Measurements from ENCODE around the gene PRSS8.
A peak's percentile ranks its signal among the peaks of the same experiment; 100 is the strongest.
"Not testable (repeated sequence)": the region's sequence is repeated elsewhere in the genome, so short reads cannot be mapped to it uniquely, and the experiment has no call there.

The PRSS8 gene

DNA sequence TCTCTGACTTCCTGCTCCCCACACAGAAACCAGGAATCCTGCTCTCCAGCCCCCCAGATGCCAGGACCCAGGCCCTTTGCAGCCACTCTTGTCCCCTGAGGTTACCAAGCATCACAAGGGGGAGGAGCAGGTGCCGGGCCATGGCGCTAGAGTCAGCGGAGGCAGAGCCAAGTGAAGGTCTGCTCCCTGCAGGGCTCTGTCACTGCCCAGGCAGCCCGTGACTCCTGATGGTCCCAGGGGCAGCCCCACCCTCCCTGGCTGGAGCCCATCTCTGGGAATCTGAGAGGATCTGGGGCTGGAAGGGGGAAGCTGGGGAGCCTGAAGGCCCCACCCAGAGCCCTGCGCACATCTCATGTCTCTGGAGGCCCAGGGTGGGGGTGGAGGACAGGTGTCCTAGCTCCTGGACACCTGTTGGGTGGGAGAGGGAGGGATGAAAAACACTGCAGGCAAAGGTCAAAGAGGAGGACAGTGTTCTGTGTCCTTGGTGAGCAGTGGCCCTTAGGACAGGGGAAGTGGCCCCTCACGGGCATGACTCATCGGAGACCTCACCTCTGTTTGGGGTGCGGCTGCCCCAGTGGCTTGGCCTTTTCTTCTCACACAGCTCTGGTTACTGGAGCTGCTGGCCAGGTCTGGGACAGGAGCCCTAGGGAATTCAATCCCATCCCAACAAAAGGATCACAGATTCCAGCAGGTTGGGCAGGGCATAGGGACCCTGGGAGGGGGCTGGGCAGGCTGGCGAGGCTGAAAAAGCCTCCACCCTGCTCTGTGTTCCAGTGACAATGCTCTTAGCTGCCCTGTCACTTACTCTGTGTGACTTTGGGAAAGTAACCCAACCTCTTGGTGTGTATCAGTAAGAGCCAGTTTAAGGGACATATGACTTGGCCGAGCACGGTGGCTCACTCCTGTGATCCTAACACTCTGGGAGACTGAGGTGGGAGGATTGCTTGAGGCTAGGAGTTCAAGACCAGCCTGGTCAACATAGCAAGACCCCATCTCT is 14.7 kb upstream of the PRSS8 start, which contains the start of gene PRSS36:
PRSS36 (minus strand) TSS at position 173 of the 997 bp plus-strand sequence; CDS start at position 142, 31 bp downstream.
- no peak for TF ChIP-seq POLR2A (IDR thresholded peaks at IDR 0.05; ENCODE audit: low read depth, low read length)
- no peak for DNase-seq (ENCODE audit: insufficient read length, low spot score)
- no peak for FAIRE-seq

DNA sequence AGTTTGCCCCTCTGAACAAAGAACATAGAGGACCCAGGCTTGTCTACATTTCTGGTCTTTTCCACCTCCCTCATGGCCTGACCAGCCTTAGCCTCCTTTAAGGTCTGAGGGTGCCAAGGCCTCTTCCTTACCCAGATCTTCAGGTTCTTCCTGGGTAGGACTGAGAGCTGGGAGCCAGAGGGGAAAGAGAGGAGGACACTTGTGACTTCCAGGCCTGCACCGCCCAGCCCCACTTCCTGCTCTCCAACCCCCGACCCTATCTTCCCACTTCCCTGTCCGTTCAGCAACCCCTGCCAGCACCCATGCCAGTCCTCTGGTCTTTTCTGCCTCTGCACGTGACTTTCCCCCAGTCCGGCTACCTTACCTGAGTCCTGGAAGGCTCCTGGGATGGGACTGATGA is 13.8 kb upstream of the PRSS8 start:
- no peak for TF ChIP-seq POLR2A (IDR thresholded peaks at IDR 0.05; ENCODE audit: low read depth, low read length)
- FAIRE-seq (no peak), DNase-seq (ENCODE audit: insufficient read length, low spot score) (no peak)

DNA sequence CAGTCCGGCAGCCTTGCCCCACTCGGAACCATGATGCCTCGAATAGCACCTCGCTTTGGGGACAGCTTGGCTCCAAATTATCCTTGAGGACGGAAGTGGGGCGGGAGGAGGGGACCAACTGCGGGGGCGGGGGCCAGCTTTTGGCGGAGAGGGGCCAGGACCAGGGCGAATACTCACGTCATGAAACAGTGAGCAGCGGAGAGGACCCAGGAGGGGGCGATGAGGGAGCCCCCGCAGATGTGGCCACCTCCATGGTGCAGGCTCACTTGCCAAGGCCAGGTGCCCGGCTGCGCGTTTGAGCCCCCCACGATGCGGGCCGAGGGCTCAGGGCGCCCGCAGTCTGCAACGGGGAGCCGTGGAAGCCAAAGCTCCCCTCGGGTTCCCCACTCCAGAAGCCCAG is 13.4 kb upstream of the PRSS8 start:
- TF ChIP-seq POLR2A (IDR thresholded peaks at IDR 0.05; ENCODE audit: low read depth, low read length): no peak
- DNase-seq (ENCODE audit: insufficient read length, low spot score) (no peak), FAIRE-seq (no peak)

DNA sequence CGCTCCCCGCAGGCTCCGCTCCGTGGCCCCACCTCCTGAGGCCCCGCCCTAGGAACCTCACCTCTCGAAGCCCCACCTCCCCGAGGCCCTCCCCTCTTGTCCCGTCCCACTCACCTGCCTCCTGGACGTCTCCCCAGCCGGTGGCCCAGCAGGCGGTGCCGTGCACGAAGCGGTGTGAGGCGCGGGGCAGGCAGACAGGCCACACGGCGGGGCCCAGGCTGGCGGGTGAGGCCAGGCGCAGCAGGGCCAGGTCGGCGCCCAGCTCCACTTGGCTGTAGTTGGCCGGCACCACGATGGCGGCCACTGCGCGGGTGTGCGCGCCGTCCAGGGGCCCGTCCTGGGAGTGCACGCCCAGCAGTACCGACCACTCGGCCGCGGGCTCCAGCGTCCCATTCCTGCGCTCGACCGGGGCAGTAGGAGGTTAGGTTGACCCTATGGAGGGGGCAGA is 12.8 kb upstream of the PRSS8 start:
- no peak for DNase-seq (ENCODE audit: insufficient read length, low spot score)
- no peak for FAIRE-seq
- TF ChIP-seq POLR2A (IDR thresholded peaks at IDR 0.05; ENCODE audit: low read depth, low read length): no peak

DNA sequence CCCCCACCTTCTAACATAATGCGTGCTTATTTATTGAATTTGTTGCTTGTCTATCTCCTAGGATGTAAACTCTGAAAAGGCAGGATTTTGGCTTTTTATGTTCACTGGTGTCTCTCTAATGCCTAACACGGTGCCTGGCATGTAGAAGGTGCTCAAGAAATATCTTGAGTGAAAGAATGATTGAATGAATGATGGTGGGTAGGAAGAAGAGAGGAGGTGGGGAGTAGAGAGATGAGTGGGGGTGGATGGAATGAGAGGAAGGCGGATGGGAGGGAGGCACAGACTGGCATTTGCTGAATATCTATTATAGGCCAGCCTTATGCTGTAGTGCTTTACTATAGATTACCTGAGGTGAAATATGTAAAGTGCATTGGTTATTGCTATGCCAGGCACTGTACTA is 12.0 kb upstream of the PRSS8 start:
- FAIRE-seq: no peak

DNA sequence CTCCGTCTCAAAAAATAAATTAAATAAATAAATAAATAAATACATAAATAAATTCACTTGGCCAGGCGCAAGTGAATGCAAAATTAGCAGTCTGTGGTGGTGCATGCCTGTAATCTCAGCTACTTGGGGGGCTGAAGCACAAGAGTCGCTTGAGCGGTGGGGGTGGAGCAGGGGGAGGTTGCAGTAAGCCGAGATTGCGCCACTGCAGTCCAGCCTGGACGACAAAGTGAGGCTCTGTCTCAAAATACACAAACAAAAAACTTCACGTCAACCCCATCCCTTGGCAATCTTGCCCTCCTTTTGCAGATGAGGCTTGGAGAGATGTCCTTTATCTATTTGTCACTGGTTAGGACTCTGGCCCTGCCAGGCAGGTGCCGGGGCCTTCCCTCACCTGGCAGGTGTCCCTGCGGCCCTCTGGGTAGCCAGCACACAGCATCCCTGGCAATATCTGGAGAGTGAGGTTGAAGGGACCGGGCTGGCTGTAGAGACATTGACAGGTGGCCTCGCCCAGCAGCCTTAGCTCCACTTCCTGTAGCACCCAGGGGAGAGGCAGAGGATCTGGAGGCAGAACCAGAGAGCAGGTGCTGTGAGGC is 10.0 kb upstream of the PRSS8 start:
- TF ChIP-seq POLR2A (IDR thresholded peaks at IDR 0.05; ENCODE audit: low read depth, low read length): no peak
- DNase-seq (ENCODE audit: insufficient read length, low spot score) (no peak), FAIRE-seq (no peak)

More for the DNA sequence above, 12.0 kb upstream of the PRSS8 start:
- TF ChIP-seq POLR2A (IDR thresholded peaks at IDR 0.05; ENCODE audit: low read depth, low read length): no peak
- DNase-seq (ENCODE audit: insufficient read length, low spot score): no peak

DNA sequence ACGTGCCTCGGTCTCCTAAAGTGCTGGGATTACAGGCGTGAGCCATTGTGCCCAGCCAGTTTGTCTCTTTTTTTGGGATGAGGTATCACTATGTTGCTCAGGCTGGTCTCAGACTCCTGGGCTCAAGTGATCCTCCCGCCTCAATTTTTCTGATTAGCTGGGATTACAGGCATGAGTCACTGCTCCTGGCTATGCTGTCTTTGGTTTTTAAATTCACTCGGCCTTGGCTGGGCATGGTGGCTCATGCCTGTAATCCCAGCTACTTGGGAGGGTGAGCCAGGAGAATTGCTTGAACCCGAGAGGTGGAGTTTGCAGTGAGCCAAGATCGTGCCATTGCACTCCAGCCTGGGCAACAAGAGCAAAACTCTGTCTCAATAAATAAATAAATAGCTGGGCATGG is 8.9 kb upstream of the PRSS8 start:
- DNase-seq (ENCODE audit: insufficient read length, low spot score); FAIRE-seq: not testable (repeated sequence)

DNA sequence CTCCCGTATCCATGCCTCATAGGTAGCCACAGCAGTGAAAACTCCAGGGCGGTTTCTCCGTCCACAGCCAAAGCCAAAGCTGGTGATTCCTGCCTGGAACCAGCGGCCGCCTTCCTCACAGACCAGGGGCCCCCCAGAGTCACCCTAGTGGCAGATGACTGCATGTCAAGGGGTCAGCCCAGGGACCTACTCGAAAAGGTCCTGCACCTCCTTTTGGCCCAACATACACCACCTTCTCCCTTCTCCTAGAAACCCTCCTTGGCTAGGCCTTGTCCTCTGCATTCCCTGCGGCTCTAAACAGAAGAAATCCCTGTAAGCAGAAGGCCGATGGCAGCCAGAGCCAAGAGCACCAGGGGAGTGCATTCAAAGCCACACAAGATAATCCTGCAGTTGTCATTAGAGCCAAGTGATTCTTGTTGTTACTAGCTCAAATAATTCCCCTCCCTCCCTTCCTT is 8.2 kb upstream of the PRSS8 start:
- DNase-seq (ENCODE audit: insufficient read length, low spot score) (no peak), FAIRE-seq (no peak)
- no peak for TF ChIP-seq POLR2A (IDR thresholded peaks at IDR 0.05; ENCODE audit: low read depth, low read length)

DNA sequence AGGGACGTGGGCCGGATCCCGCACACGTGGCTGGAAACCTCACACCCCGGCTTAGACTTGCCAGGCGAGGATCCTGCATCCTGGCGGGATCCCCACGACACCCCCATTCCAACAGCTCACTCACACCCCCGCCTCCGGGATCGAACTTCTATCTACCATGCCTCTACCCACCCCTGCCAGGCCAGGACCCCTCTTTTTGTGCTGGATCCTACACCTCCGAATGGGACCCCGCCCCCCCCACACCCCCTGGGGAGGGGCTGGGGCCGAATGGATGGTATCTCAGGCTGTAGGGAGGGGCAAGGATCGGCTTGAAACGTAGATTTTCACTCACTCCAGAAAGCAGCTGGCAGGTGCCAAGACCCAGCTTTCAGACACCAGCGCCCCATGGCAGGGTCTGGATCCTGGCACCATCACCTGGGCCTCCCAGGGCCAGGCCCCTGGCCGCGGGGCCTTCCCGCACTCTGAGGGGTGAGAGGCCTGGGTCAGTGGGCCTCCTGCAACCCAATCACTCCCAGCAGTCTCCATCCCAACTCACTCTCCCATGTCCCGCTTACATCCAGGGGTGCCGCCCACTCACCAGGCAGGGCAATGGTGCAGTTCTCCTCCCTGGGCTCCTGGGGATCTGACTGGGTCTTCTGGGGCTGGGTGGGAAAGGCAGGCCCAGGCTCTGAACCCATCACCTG is 7.6 kb upstream of the PRSS8 start:
- DNase-seq (ENCODE audit: insufficient read length, low spot score) (no peak), FAIRE-seq (no peak)
- no peak for TF ChIP-seq POLR2A (IDR thresholded peaks at IDR 0.05; ENCODE audit: low read depth, low read length)

DNA sequence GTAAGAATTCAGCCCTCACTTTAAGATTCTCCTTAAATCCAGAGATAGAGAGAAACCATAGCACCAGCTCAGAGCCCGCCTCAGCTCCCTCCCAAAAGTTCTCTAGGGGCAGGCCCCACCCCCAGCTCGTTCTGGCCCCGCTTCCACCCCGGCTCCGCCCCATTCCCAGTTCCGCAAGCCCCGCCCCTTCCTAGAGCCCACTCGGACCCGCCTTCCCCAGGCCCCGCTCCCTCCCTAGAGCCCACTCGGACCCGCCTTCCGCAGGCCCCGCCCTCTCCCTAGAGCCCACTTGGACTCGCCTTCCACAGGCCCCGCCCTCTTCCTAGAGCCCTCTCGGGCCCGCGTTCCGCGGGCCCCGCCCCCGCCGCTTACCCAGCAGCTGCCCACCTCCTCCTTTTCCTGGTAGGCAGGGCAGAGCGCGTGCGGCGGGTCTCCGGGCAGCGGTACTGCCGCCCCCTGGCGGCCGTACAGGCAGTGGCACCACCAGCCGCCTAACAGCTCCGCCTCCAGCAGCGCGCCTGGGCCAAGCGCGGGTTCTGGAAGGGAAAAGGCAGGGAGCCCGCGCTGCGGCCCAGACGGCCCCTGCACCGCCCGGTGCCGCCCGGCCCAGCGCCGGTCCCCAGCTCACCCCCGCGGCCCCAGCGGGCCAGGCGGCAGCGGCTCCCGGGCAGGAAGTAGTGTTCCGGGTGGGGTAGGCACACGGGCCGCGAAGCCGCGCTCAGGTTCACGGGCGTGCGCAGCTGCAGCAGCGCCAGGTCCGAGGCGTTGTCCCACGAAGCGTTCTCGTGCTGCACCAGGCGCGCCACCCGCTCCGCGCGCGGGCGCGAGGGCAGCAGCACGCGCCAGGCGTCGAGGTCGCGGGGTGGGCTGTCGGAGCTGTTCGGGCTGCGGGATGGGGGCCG is 6.8 kb upstream of the PRSS8 start:
- TF ChIP-seq POLR2A (IDR thresholded peaks at IDR 0.05; ENCODE audit: low read depth, low read length): peak; percentile 14; the same call in 1 of the 2 replicates
- FAIRE-seq (no peak), DNase-seq (ENCODE audit: insufficient read length, low spot score) (peak; percentile 98)

DNA sequence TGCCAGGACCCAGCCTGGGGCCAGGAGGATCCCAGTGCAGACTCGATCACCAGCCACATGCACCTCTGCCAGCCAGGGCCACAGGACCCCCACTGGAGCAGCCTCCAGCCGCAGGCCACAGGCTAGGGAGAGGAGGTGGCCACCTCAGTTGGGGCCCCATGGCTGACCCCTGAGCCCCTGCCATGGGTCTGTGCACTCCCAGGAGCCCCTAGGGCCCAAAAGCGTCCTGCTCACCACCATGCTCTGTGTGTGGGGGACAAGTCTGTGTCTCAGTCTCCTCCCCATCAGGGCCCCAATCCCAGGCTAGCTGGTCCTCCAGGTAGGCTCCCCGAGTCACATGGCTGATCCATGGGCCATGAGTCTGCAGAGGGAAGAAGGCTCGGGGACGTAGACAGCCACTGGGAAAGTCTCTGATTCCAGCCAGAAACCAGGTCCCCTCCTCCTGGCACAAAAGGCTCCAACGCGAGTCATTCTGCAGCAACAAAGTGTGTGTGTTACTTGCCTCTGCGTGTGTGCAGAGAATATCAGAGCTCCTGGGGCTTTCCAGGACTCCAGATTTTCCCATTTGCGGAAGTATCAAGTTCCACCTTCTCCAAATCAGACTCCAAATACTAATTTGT is 6.1 kb upstream of the PRSS8 start:
- TF ChIP-seq POLR2A (IDR thresholded peaks at IDR 0.05; ENCODE audit: low read depth, low read length): no peak
- no peak for FAIRE-seq
- no peak for DNase-seq (ENCODE audit: insufficient read length, low spot score)

DNA sequence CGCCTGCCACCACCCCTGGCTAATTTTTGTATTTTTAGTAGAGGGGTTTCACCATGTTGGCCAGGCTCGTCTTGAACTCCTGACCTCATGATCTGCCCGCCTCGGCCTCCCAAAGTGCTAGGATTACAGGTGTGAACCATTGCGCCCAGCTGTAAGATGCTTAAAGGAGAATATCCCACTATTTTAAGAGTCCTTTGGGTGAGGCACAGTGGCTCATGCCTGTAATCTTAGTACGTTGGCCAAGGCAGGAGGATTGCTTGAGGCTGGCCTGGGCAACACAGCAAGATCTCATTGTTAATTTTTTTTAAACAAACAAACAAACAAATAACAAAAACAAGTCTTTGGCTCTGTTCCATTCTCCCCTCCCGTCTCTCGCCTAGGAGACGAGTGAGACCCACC is 5.5 kb upstream of the PRSS8 start:
- DNase-seq (ENCODE audit: insufficient read length, low spot score); FAIRE-seq: not testable (repeated sequence)
